GM23338 (cell line): Measurements from ENCODE around the gene TARBP2. TPM values are rescaled to one million over a fixed set of nuclear protein-coding genes. Genes with fewer than 3 reads are reported as not detected.

Experiments used
- ATAC-seq: fragments of 200-7000 bp; cut with Tn5 transposase; 3 replicates; pipeline ENCODE4 v1.9.1; 2020
- DNase-seq: peaks from one replicate; pipeline ENCODE4 v3.0.0-alpha.2; 2015; ENCODE audit warnings: low spot score
- H2AFZ ChIP-seq: fragments of 200-600 bp; sonication (generic); 2 replicates; pipeline ENCODE4 v1.8.0; 2016; ENCODE audit warnings: antibody characterized with exemption, mild to moderate bottlenecking, moderate library complexity
- H3F3A ChIP-seq: fragments of 200-600 bp; sonication (generic); replicated peaks from 2 replicates; pipeline ENCODE4 v1.8.0; 2017; ENCODE audit warnings: antibody characterized with exemption, mixed run types, low read depth
- H3K27ac ChIP-seq: fragments of 200-600 bp; sonication (generic); 2 replicates; pipeline ENCODE4 v1.6.1; 2016; ENCODE audit warnings: low read depth
- H3K27me3 ChIP-seq: fragments of 200-600 bp; sonication (generic); 2 replicates; pipeline ENCODE4 v1.8.0; 2016; ENCODE audit warnings: mild to moderate bottlenecking, mixed run types, moderate library complexity; ENCODE audit not compliant: insufficient read depth
- H3K36me3 ChIP-seq: fragments of 200-600 bp; sonication (generic); 2 replicates; pipeline ENCODE4 v1.8.0; 2016; ENCODE audit warnings: mild to moderate bottlenecking; ENCODE audit not compliant: insufficient read depth
- H3K4me1 ChIP-seq: fragments of 200-600 bp; sonication (generic); 2 replicates; pipeline ENCODE4 v1.8.0; 2016; ENCODE audit warnings: mild to moderate bottlenecking, moderate library complexity; ENCODE audit not compliant: insufficient read depth
- H3K4me2 ChIP-seq: fragments of 200-600 bp; sonication (generic); 2 replicates; pipeline ENCODE4 v1.7.1; 2017; ENCODE audit warnings: mixed run types
- H3K4me3 ChIP-seq: fragments of 200-600 bp; sonication (generic); 2 replicates; pipeline ENCODE4 v1.6.1; 2016; ENCODE audit warnings: mixed run types
- H3K79me2 ChIP-seq: fragments of 200-600 bp; sonication (generic); replicated peaks from 2 replicates; pipeline ENCODE4 v1.8.0; 2017; ENCODE audit warnings: mild to moderate bottlenecking; ENCODE audit not compliant: insufficient read depth
- H3K9me2 ChIP-seq: fragments of 200-600 bp; sonication (generic); 2 replicates; pipeline ENCODE4 v1.8.0; 2017; ENCODE audit not compliant: insufficient read depth
- H4K20me1 ChIP-seq: fragments of 200-600 bp; sonication (generic); replicated peaks from 2 replicates; pipeline ENCODE4 v1.8.0; 2017; ENCODE audit warnings: mild to moderate bottlenecking; ENCODE audit not compliant: insufficient read depth
- H3K27ac Mint-ChIP-seq: 2 replicates; pipeline ENCODE4 v1.8.0; 2020; ENCODE audit warnings: inconsistent platforms, mild to moderate bottlenecking, moderate library complexity, mixed read lengths
- H3K27me3 Mint-ChIP-seq: 3 replicates; pipeline ENCODE4 v1.8.0; 2022; ENCODE audit warnings: low read depth, mild to moderate bottlenecking, moderate library complexity, mixed read lengths, inconsistent platforms; ENCODE audit not compliant: insufficient read depth, poor library complexity
- H3K36me3 Mint-ChIP-seq: 3 replicates; pipeline ENCODE4 v1.8.0; 2021; ENCODE audit warnings: low read depth, mild to moderate bottlenecking, inconsistent platforms, moderate library complexity, mixed read lengths
- H3K4me1 Mint-ChIP-seq: 3 replicates; pipeline ENCODE4 v1.8.0; 2020; ENCODE audit warnings: mild to moderate bottlenecking, inconsistent platforms, mixed read lengths
- H3K4me3 Mint-ChIP-seq: 3 replicates; pipeline ENCODE4 v1.8.0; 2021; ENCODE audit warnings: moderate library complexity, mild to moderate bottlenecking, inconsistent platforms, mixed read lengths
- H3K9me3 Mint-ChIP-seq: 3 replicates; pipeline ENCODE4 v1.8.0; 2020; ENCODE audit warnings: moderate library complexity, mild to moderate bottlenecking, inconsistent platforms, mixed read lengths
- CREB1 ChIP-seq: fragments of 250-450 bp; sonication (Bioruptor Pico); IDR thresholded peaks from 2 replicates; pipeline ENCODE4 v1.5.0; 2020; ENCODE audit warnings: low read depth, mild to moderate bottlenecking, moderate library complexity
- STAT1 ChIP-seq: IDR thresholded peaks from one replicate; pipeline ENCODE4 v1.6.1; 2016; ENCODE audit warnings: antibody characterized with exemption; ENCODE audit not compliant: unreplicated experiment
- ZNF114 ChIP-seq: fragments of 250-450 bp; sonication (Bioruptor Pico); IDR thresholded peaks from 2 replicates; pipeline ENCODE4 v1.5.0; 2020; ENCODE audit warnings: mild to moderate bottlenecking, moderate library complexity
- ZNF331 ChIP-seq: fragments of 250-450 bp; sonication (Bioruptor Pico); IDR thresholded peaks from 2 replicates; pipeline ENCODE4 v1.5.0; 2020; ENCODE audit warnings: low read depth, mild to moderate bottlenecking, moderate library complexity
- polyA plus RNA-seq: library from polyadenylated mRNA; unstranded; fragments of >200 nt; fragmentation: Nextera tagmentation; extraction: Ambion mirVana; gene quantifications from 2 replicates; pipeline ENCODE4 v1.2.1, GENCODE V29; 2016
- total RNA-seq: library from RNA; depleted of rRNA; stranded (reverse); fragments of >200 nt; shearing (Covaris generic); gene quantifications from 2 replicates; pipeline ENCODE4 v1.2.3, GENCODE V29; 2014
- TF ChIP-seq, protein P1 (sequence below), 2 experiments: fragments of 200-600 bp in 1 of 2; sonication (generic) in 1 of 2; conservative IDR thresholded peaks; 2 replicates each; pipeline versions ENCODE4 v1.5.1 to v1.6.1; 2016 to 2017; ENCODE audit warnings: antibody characterized with exemption in 2 of 2, low read depth in 2 of 2, mild to moderate bottlenecking in 2 of 2, moderate library complexity in 1 of 2
- TF ChIP-seq, protein P2 (sequence below): IDR thresholded peaks from one replicate; pipeline ENCODE4 v1.6.1; 2018; ENCODE audit warnings: antibody characterized with exemption; ENCODE audit not compliant: unreplicated experiment
- TF ChIP-seq, protein P3 (sequence below): fragments of 250-450 bp; sonication (Bioruptor Pico); IDR thresholded peaks from 2 replicates; pipeline ENCODE4 v1.5.0; 2020; ENCODE audit warnings: mild to moderate bottlenecking, moderate library complexity
- TF ChIP-seq, protein P4 (sequence below): IDR thresholded peaks from 2 replicates; pipeline ENCODE4 v1.6.1; 2016; ENCODE audit warnings: antibody characterized with exemption

Gene TARBP2
- total and polyA plus RNA-seq, 2 experiments from 2014 or later, result 57.0 to 83.4 TPM

DNA sequence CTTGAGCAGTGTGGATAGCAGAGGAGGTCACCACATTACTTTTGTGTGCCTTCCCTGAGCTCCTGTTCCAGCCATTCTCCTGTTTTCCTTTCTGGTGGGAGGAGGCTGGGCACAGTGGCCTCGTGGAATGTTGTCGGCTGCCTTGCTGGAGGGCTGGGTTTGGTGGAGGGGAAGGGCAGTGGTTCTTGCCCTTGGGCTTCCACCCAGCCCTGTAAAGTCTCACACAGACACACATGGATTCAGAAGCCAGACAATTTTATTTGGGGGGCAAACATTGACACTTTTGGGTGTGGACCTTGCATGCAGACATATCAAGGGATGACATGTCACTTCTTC, 5.3 kb downstream of the TARBP2 start:
- no peaks in the 10 kb centered on the region for H3K9me2 ChIP-seq
- Mint-ChIP-seq H3K9me3 (no peaks in the 10 kb centered on the region; the same call in 2 of the 3 replicates), H3K36me3 (peaks cover 35% of the 10 kb centered on the region), H3K4me3 (no peak overlapping the region), H3K27ac (no peak overlapping the region), H3K4me1 (peaks cover 15% of the 10 kb centered on the region), H3K27me3 (peaks cover 15% of the 10 kb centered on the region)
- peaks cover 8% of the 10 kb centered on the region for H3K4me1 ChIP-seq
- H3F3A ChIP-seq, result peaks cover 4% of the 10 kb centered on the region; the same call in 1 of the 2 replicates
- H3K79me2 ChIP-seq, result peaks cover 12% of the 10 kb centered on the region
- H2AFZ ChIP-seq, result no peak overlapping the region
- no peaks in the 10 kb centered on the region; the same call in 1 of the 2 replicates for H3K36me3 ChIP-seq
- DNase-seq, result no peak
- no peaks in the 10 kb centered on the region for H3K27me3 ChIP-seq
- H3K4me2 ChIP-seq, result no peak overlapping the region
- no peak for ATAC-seq
- TF ChIP-seq ZNF331, result no peak
- TF ChIP-seq CREB1 (CRISPR knock-in tag), result no peak
- no peaks in the 10 kb centered on the region for H4K20me1 ChIP-seq
- no peak overlapping the region for H3K4me3 ChIP-seq
- no peak overlapping the region for H3K27ac ChIP-seq

DNA sequence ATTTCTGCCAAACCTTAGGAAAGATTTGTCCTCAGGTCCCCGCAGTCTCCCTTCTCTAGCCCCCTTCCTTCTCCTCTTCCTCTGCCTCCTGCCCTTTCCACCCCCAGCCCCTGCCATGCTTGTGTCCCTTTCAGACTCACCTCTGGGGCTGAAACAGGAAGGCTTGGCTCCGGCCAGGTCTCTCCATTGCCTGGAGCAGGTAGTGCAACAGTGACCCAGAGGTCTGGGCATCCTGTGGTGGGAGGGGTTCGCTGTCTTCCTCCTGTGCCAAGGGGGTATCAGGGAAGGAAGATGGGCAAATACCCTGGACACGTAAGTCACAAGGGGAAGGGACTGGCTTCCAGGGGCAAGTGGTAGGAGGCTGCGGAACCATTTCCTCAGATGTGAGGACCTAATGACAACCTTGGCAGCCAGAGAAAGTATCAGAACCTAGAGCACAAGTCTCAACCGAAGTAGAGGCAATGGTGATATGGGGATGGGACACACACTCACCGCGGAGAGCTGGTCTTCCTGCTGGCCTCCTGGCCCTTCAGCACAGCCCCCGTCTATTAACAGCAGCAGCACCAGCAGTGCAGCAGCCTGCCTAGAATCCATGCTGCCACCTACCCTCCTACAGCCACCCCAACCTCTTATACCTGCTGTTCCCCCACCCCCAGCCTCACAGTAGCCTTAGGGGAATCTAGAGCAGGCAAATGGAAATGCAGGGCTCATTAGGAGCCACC, 6.0 kb downstream of the TARBP2 start, which contains the start of gene NPFF:
Gene NPFF (minus strand): TSS at position 604 of the 722 bp plus-strand sequence. CDS start 10 bp downstream, at position 594.
- Mint-ChIP-seq H3K36me3 (peaks cover 35% of the 10 kb centered on the region), H3K27ac (no peak within 1 kb of the TSS), H3K4me1 (peaks cover 12% of the 10 kb centered on the region), H3K4me3 (no peak within 1 kb of the TSS), H3K27me3 (peaks cover 14% of the 10 kb centered on the region), H3K9me3 (no peaks in the 10 kb centered on the region; the same call in 2 of the 3 replicates)
- Histone ChIP-seq H4K20me1 (no peaks in the 10 kb centered on the region), H3K4me2 (no peak within 1 kb of the TSS), H3K9me2 (no peaks in the 10 kb centered on the region), H3K4me1 (peaks cover 2% of the 10 kb centered on the region), H3K27me3 (no peaks in the 10 kb centered on the region), H3K27ac (no peak within 1 kb of the TSS), H2AFZ (no peak within 1 kb of the TSS), H3K79me2 (peaks cover 7% of the 10 kb centered on the region), H3K4me3 (no peak within 1 kb of the TSS), H3F3A (peaks cover 4% of the 10 kb centered on the region; the same call in 1 of the 2 replicates), H3K36me3 (no peaks in the 10 kb centered on the region; the same call in 1 of the 2 replicates)
- ATAC-seq (peak; percentile 10; the same call in 2 of the 3 replicates), DNase-seq (no peak)
- TF ChIP-seq, protein P1, sequence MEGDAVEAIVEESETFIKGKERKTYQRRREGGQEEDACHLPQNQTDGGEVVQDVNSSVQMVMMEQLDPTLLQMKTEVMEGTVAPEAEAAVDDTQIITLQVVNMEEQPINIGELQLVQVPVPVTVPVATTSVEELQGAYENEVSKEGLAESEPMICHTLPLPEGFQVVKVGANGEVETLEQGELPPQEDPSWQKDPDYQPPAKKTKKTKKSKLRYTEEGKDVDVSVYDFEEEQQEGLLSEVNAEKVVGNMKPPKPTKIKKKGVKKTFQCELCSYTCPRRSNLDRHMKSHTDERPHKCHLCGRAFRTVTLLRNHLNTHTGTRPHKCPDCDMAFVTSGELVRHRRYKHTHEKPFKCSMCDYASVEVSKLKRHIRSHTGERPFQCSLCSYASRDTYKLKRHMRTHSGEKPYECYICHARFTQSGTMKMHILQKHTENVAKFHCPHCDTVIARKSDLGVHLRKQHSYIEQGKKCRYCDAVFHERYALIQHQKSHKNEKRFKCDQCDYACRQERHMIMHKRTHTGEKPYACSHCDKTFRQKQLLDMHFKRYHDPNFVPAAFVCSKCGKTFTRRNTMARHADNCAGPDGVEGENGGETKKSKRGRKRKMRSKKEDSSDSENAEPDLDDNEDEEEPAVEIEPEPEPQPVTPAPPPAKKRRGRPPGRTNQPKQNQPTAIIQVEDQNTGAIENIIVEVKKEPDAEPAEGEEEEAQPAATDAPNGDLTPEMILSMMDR (conservative IDR thresholded peaks at IDR 0.05; ENCODE audit: low read depth in 2 of 2), result no peak
- TF ChIP-seq STAT1 (no peak), ZNF114 (CRISPR knock-in tag) (no peak)
- TF ChIP-seq, protein P2, sequence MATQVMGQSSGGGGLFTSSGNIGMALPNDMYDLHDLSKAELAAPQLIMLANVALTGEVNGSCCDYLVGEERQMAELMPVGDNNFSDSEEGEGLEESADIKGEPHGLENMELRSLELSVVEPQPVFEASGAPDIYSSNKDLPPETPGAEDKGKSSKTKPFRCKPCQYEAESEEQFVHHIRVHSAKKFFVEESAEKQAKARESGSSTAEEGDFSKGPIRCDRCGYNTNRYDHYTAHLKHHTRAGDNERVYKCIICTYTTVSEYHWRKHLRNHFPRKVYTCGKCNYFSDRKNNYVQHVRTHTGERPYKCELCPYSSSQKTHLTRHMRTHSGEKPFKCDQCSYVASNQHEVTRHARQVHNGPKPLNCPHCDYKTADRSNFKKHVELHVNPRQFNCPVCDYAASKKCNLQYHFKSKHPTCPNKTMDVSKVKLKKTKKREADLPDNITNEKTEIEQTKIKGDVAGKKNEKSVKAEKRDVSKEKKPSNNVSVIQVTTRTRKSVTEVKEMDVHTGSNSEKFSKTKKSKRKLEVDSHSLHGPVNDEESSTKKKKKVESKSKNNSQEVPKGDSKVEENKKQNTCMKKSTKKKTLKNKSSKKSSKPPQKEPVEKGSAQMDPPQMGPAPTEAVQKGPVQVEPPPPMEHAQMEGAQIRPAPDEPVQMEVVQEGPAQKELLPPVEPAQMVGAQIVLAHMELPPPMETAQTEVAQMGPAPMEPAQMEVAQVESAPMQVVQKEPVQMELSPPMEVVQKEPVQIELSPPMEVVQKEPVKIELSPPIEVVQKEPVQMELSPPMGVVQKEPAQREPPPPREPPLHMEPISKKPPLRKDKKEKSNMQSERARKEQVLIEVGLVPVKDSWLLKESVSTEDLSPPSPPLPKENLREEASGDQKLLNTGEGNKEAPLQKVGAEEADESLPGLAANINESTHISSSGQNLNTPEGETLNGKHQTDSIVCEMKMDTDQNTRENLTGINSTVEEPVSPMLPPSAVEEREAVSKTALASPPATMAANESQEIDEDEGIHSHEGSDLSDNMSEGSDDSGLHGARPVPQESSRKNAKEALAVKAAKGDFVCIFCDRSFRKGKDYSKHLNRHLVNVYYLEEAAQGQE, result no peak
- TF ChIP-seq, protein P3, sequence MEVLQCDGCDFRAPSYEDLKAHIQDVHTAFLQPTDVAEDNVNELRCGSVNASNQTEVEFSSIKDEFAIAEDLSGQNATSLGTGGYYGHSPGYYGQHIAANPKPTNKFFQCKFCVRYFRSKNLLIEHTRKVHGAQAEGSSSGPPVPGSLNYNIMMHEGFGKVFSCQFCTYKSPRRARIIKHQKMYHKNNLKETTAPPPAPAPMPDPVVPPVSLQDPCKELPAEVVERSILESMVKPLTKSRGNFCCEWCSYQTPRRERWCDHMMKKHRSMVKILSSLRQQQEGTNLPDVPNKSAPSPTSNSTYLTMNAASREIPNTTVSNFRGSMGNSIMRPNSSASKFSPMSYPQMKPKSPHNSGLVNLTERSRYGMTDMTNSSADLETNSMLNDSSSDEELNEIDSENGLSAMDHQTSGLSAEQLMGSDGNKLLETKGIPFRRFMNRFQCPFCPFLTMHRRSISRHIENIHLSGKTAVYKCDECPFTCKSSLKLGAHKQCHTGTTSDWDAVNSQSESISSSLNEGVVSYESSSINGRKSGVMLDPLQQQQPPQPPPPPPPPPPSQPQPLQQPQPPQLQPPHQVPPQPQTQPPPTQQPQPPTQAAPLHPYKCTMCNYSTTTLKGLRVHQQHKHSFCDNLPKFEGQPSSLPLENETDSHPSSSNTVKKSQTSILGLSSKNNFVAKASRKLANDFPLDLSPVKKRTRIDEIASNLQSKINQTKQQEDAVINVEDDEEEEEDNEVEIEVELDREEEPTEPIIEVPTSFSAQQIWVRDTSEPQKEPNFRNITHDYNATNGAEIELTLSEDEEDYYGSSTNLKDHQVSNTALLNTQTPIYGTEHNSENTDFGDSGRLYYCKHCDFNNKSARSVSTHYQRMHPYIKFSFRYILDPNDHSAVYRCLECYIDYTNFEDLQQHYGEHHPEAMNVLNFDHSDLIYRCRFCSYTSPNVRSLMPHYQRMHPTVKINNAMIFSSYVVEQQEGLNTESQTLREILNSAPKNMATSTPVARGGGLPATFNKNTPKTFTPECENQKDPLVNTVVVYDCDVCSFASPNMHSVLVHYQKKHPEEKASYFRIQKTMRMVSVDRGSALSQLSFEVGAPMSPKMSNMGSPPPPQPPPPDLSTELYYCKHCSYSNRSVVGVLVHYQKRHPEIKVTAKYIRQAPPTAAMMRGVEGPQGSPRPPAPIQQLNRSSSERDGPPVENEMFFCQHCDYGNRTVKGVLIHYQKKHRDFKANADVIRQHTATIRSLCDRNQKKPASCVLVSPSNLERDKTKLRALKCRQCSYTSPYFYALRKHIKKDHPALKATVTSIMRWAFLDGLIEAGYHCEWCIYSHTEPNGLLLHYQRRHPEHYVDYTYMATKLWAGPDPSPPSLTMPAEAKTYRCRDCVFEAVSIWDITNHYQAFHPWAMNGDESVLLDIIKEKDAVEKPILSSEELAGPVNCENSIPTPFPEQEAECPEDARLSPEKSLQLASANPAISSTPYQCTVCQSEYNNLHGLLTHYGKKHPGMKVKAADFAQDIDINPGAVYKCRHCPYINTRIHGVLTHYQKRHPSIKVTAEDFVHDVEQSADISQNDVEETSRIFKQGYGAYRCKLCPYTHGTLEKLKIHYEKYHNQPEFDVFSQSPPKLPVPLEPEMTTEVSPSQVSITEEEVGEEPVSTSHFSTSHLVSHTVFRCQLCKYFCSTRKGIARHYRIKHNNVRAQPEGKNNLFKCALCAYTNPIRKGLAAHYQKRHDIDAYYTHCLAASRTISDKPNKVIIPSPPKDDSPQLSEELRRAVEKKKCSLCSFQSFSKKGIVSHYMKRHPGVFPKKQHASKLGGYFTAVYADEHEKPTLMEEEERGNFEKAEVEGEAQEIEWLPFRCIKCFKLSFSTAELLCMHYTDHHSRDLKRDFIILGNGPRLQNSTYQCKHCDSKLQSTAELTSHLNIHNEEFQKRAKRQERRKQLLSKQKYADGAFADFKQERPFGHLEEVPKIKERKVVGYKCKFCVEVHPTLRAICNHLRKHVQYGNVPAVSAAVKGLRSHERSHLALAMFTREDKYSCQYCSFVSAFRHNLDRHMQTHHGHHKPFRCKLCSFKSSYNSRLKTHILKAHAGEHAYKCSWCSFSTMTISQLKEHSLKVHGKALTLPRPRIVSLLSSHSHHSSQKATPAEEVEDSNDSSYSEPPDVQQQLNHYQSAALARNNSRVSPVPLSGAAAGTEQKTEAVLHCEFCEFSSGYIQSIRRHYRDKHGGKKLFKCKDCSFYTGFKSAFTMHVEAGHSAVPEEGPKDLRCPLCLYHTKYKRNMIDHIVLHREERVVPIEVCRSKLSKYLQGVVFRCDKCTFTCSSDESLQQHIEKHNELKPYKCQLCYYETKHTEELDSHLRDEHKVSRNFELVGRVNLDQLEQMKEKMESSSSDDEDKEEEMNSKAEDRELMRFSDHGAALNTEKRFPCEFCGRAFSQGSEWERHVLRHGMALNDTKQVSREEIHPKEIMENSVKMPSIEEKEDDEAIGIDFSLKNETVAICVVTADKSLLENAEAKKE (CRISPR knock-in tag), result no peak
- TF ChIP-seq, protein P4, sequence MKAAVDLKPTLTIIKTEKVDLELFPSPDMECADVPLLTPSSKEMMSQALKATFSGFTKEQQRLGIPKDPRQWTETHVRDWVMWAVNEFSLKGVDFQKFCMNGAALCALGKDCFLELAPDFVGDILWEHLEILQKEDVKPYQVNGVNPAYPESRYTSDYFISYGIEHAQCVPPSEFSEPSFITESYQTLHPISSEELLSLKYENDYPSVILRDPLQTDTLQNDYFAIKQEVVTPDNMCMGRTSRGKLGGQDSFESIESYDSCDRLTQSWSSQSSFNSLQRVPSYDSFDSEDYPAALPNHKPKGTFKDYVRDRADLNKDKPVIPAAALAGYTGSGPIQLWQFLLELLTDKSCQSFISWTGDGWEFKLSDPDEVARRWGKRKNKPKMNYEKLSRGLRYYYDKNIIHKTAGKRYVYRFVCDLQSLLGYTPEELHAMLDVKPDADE, result no peak
